ENCODE results near the gene LIPC. TPM values are rescaled to one million over a fixed set of nuclear protein-coding genes. Genes with fewer than 3 reads are reported as not detected.

The LIPC gene
- polyA plus RNA-seq, 1 donor = 0.49 TPM

- DNase-seq (ENCODE audit: low read depth) = no peak
Measured at GRCh38 chr15:58554758-58555157, 123.0 kb downstream of the LIPC start.

GRCh38 chr15:58555162-58556027 lies 123.6 kb downstream of the LIPC start:
- DNase-seq (ENCODE audit: low read depth) = no peak

DNA sequence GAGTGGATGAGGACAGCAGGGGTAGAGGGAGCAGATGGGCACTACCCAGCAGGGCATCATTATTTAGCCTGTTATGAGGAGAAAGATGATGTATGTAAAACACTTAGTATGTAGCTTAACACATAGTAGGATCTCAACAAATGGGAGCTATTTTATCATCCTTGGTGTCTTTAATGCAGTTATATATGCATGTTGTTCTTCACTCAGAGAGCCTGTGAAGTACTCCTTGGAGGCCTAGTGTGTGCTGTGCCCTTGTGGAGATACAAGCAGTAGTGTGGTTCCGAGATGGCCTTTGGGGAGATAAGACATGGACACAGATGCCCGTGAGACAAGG lies 124.2 kb downstream of the LIPC start:
- no peak for DNase-seq (ENCODE audit: low read depth)

GRCh38 chr15:58556541-58556940 lies 124.8 kb downstream of the LIPC start:
- no peak for DNase-seq (ENCODE audit: low read depth)

DNA sequence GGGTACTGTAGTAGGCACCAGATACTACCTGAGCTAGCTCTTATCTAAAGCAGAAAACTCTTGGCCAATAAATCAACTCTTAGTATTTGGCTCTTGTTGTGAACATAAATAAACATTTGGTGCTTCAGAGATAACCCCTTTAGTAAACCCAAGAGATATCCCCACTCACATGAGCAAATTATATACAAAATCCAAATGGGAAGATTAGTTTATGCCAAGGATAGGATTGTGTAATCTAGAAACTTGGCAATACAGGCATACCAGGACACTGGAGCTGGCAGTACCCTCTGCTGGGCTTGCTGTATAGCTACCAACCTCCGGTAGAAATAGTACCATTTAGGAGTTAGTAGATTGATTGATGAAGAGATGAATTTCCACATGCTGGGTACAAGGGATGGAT lies 127.0 kb downstream of the LIPC start:
- DNase-seq (ENCODE audit: low read depth) = no peak

DNA sequence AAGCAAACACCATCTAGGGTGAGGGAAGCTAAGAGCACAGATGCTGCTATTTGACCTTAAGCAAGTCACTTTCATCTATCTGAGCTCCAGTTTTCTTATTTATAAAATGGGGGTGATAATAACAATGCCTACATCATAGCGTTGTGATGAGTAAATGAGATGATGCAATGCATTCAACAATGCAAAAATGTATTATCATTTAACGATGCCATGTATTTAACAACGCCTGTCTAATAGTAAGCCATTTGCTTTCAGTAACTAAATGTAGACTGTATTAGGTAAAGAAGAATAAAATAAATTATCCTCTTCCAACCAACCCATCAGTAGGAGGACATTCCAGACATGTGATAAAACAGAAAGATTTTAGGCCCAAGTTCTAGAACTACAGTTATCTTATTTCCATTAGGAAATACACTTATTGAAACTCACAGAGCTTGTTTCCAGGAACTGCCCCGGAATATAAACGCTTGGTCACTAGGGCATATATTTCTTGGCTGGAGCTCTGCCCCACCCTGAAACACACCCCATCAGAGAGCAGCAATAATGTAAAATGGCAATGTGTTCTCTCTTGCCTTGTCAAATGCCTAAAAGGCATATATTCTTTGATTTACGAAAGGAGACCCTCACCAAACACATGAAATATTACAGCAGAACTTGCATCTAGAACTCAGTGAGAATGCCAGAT lies 128.3 kb downstream of the LIPC start:
- DNase-seq (ENCODE audit: low read depth) = no peak

DNA sequence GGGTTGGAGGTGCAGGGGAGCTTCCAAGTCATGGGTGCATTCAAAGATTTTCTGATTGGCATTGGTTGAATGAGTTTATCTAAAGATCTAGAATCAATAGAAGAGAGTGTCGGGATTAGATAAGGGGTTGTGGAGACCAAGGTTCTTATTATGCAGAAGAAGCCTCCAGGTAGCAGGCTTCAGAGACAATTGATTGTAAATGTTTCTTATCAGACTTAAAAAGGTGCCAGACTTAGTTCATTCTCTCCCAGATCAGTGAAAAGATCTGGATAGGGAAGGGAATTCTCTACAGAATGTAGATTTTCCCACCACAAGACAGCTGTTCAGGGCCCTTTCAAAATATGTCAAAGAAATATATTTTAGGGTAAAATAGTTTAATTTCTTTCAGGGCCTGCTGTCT lies 129.5 kb downstream of the LIPC start:
- DNase-seq (ENCODE audit: low read depth) = no peak

- DNase-seq (ENCODE audit: low read depth) = no peak
Measured at GRCh38 chr15:58562135-58562534, 130.3 kb downstream of the LIPC start.

GRCh38 chr15:58564981-58565380 lies 133.2 kb downstream of the LIPC start:
- no peak for DNase-seq (ENCODE audit: low read depth)

GRCh38 chr15:58565619-58566018 lies 133.8 kb downstream of the LIPC start:
- no peak for DNase-seq (ENCODE audit: low read depth)

DNA sequence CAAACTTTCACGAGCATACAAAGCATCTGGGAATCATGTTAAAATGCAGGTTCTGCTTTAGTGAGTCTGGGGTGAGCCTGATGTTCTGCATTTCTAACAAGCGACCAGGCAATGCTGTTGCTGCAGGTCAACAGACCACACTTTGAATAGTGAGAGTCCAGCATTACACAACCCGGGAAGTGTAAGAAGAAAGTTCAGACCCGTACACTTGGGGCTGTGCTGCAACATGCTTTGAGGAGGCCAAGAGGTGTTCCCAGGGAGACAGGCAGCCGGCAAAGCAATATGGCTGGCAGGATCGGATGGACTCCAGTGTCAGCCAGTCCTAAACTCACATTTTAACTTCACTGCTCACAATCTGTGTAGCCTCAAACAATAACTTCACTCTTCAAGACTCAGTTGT lies 134.2 kb downstream of the LIPC start:
- no peak for DNase-seq (ENCODE audit: low read depth)

DNA sequence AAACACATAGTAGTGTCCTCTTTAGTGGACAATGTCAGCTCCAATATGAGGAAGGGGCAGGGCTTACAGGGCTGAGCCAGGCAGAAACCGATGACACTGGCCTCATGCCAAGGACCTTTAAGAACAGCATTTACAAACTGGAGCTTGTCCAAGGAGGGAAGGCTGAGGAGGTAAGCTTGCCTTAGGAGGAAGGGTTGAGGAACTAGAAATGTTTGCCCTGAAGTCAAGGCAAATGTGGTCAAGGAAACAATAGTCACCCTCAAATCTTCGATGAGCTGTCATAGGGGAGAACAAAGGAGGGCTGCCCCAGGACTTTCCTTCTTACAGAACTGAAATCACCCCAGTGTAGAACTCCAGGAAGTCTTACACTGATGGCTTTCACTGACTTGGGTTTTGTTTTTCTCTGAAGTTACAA lies 136.4 kb downstream of the LIPC start:
- no peak for DNase-seq (ENCODE audit: low read depth)

DNA sequence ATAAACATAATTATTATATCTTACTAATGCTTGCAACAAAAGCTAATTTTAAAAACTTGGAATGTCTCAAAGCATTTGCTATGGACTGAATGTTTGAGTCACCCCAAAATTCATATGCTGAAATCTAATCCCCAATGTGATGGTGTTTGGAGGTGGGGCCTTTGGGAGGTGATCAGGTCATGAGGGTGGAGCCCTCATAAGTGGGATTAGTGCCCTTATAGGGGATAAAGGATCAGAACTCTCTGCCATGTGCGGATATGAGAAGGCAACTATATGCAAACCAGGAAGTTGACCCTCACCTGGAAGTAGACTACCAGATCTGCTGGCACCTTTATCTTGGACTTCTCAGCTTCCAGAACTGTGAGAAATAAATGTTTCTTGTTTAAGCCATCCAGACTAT lies 137.7 kb downstream of the LIPC start:
- DNase-seq (ENCODE audit: low read depth) = no peak

- no peak for DNase-seq (ENCODE audit: low read depth)
Measured at GRCh38 chr15:58571491-58571890, 139.7 kb downstream of the LIPC start.

DNA sequence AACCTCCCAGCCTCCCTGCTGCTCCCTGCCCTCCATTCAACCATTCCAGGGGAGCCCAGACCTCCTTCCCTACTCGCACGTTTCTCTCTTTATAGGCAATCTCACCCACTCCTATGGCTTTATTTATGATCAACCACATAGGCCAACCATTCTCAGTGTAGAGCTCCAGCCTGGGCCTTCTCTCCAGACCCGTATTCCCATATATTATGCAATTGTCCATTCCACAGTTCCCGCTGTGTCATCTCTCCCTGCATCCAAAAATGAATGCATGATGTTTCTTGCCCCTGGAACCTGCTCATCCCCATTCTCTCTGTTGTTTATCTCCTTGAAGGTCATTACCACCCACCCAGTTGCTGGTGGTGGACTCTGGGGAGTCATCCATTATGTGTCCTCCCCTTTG lies 140.7 kb downstream of the LIPC start:
- DNase-seq (ENCODE audit: low read depth) = no peak

DNA sequence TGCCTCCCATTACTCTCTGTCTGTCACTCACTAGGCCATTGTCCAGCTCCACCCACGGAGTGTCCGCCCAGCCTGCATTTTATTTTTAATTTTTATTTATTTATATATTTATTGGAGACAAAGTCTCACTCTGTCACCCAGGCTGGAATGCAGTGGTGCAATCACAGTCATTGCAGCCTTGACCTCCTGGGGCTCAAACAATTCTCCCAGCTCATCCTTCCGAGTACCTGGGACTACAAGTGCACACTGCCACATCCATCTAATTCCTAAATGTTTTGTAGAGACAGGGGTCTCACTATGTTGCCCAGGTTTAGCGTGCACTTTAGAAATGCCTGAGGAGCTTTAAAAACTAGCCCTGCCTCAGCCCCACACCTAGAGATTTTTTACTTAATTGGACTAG lies 141.5 kb downstream of the LIPC start:
- no peak for DNase-seq (ENCODE audit: low read depth)

GRCh38 chr15:58574631-58575030 lies 142.8 kb downstream of the LIPC start:
- no peak for DNase-seq (ENCODE audit: low read depth)

DNA sequence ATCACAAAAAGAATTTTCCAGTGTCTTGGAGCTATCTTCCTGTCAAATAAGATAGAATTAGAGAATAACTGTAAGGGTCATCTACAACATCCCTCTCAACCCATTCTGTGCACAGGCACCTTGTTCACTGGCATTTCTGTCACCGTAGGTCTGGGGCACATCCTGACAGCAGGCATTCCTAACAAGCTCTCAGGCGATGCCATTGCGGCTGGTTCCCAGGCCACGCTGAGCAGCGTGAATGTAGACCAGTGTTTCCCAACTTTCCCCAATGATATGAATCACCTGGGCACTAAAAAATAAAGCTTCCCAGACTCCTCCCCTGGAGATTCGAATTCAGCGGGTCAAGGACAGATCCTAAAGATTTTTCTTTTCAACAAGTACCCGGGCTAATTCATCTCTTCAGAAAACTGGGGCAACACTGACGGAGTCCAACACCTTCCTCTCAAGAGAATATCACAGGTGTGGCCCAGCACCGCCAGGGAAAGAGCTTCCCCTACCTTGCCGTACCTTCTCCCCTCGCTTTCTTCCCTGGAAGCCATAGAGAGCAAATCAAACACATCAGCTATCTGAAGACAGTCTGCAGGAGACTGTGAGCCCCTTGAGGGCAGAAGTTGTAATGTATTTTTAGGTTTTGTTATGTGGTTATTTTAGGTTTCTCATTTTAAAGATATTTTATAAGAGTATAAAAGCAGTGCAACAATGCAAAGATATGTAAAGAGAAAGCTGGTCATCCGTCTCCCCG lies 143.4 kb downstream of the LIPC start:
- DNase-seq (ENCODE audit: low read depth) = no peak

GRCh38 chr15:58576657-58577056 lies 144.9 kb downstream of the LIPC start:
- no peak for DNase-seq (ENCODE audit: low read depth)

DNA sequence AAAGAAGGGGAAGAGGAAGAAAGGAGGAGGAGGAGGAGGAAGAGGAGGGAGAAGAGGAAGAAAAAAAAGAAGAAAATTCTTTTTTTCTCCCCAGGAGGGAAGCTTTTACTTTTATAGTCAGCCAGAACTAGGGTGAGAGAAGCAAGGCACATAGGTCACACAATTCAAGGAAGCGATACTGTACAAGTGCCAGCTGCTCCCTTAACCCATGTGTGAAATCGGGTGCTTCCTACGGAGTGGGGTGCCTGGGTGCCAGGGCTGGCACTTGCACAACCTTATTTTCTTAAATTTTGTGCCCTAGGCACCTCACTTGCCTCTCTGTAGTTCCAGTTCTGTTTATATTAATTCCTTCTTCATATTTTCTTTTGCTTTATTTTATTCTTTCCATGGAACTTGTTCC lies 150.4 kb downstream of the LIPC start:
- no peak for DNase-seq (ENCODE audit: low read depth)

GRCh38 chr15:58583171-58583908 lies 151.5 kb downstream of the LIPC start:
- DNase-seq (ENCODE audit: low read depth) = no peak

Measured in forelimb muscle (tissue), 1 donor.